Tibial nerve (tissue), 3 donors: ENCODE results near the gene SCAMP4.

Experiments
- CTCF ChIP-seq, 5 experiments: fragments of 200-600 bp in 3 of 5; fragments of 450-650 bp in 2 of 5; sonication (generic) in 3 of 5; IDR thresholded peaks; one replicate each; pipeline ENCODE4 v1.5.1; 2016 to 2019; ENCODE audit warnings: antibody characterized with exemption in 5 of 5, mild to moderate bottlenecking in 3 of 5, moderate library complexity in 2 of 5
- POLR2A ChIP-seq, 2 donors: fragments of 450-650 bp; IDR thresholded peaks; one replicate each; pipeline ENCODE4 v1.6.1; 2017; ENCODE audit warnings: antibody characterized with exemption in 2 of 2, mild to moderate bottlenecking in 2 of 2, moderate library complexity in 2 of 2

GRCh38 chr19:1935484-1936208 is 30.4 kb downstream of the SCAMP4 start:
- no peak for TF ChIP-seq CTCF (IDR thresholded peaks at IDR 0.05)
- TF ChIP-seq POLR2A (IDR thresholded peaks at IDR 0.05), result no peak
